SK-N-MC (cell line): ENCODE data around the gene SP3.

Source experiments
- EZH2 ChIP-seq: fragments of 200-600 bp; sonication (generic); IDR thresholded peaks from one replicate; pipeline ENCODE4 v1.6.1; 2017; ENCODE audit warnings: antibody characterized with exemption
- POLR2AphosphoS5 ChIP-seq: IDR thresholded peaks from 2 replicates; pipeline ENCODE4 v1.6.1; 2012; ENCODE audit warnings: mild to moderate bottlenecking, low read depth, low read length, borderline replicate concordance

- TF ChIP-seq EZH2, result no peak
- no peak for TF ChIP-seq POLR2AphosphoS5
These were observed 26.0 kb upstream of the SP3 start for GRCh38 chr2:173990970-173991819.
